ENCODE measurements around the gene TMEM91.

DNA sequence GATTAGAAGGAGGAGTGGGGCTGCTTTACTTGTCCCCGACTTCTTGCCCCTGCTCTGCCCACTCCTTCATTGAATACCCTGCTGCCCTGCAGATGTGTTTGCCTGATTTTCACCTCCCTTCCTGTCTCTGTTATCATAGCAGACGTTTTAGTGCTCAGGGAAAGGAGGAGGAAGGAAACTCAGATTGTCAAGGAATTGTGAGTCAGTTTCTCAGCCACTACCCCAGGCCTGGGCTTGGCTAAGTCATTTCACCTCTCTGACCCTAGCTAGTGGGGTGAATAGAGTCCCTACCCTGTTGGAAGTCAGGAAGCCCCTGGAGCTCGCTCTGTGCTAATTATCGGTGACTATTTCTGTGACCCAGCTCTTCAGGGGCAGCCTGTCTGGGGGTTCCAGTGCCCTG is 25.1 kb downstream of the TMEM91 start:
- TF ChIP-seq, protein P1, sequence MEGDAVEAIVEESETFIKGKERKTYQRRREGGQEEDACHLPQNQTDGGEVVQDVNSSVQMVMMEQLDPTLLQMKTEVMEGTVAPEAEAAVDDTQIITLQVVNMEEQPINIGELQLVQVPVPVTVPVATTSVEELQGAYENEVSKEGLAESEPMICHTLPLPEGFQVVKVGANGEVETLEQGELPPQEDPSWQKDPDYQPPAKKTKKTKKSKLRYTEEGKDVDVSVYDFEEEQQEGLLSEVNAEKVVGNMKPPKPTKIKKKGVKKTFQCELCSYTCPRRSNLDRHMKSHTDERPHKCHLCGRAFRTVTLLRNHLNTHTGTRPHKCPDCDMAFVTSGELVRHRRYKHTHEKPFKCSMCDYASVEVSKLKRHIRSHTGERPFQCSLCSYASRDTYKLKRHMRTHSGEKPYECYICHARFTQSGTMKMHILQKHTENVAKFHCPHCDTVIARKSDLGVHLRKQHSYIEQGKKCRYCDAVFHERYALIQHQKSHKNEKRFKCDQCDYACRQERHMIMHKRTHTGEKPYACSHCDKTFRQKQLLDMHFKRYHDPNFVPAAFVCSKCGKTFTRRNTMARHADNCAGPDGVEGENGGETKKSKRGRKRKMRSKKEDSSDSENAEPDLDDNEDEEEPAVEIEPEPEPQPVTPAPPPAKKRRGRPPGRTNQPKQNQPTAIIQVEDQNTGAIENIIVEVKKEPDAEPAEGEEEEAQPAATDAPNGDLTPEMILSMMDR (conservative IDR thresholded peaks at IDR 0.05; ENCODE audit: low read depth, low read length), result no peak
- TF ChIP-seq RAD21 (IDR thresholded peaks at IDR 0.05; ENCODE audit: low read length) (no peak), RFX5 (IDR thresholded peaks at IDR 0.05; ENCODE audit: low read depth, low read length) (no peak), SMC3 (IDR thresholded peaks at IDR 0.05; ENCODE audit: low read depth, low read length) (no peak), MXI1 (IDR thresholded peaks at IDR 0.05; ENCODE audit: borderline replicate concordance, low read depth, low read length) (no peak), POLR2A (IDR thresholded peaks at IDR 0.05; ENCODE audit: low read depth, low read length) (no peak), FOS (IDR thresholded peaks at IDR 0.05; ENCODE audit: low read depth, low read length) (no peak)
